Spleen (tissue), 11 donors: Measurements from ENCODE around the gene FRG2. TPM values are rescaled to one million over a fixed set of nuclear protein-coding genes. Genes with fewer than 3 reads are reported as not detected.

Source experiments
- DNase-seq: peaks from one replicate; pipeline ENCODE4 v3.0.0-alpha.2; 2020
- H3K27ac ChIP-seq, 8 donors: fragments of 200-600 bp; sonication (generic) in 7 of 8; 1 replicate in 4 of 8; 2 replicates in 4 of 8; pipeline versions ENCODE4 v1.5.0 to v1.8.0; 2016 to 2021; ENCODE audit warnings: inconsistent platforms in 4 of 8, mild to moderate bottlenecking in 4 of 8, moderate library complexity in 1 of 8
- H3K27me3 ChIP-seq, 7 donors: fragments of 200-600 bp; sonication (generic) in 6 of 7; replicated peaks in 1 of 7; 1 replicate in 4 of 7; 2 replicates in 3 of 7; pipeline versions ENCODE4 v1.5.0 to v1.8.0; 2016 to 2021; ENCODE audit warnings: inconsistent platforms in 3 of 7, mild to moderate bottlenecking in 1 of 7
- H3K36me3 ChIP-seq, 6 donors: fragments of 200-600 bp; sonication (generic) in 5 of 6; 1 replicate in 4 of 6; 2 replicates in 2 of 6; pipeline versions ENCODE4 v1.5.0 to v1.8.0; 2016 to 2021; ENCODE audit warnings: inconsistent platforms in 2 of 6
- H3K4me1 ChIP-seq, 6 donors: fragments of 200-600 bp; sonication (generic) in 5 of 6; 1 replicate in 3 of 6; 2 replicates in 3 of 6; pipeline versions ENCODE4 v1.5.0 to v1.8.0; 2016 to 2021; ENCODE audit warnings: inconsistent platforms in 3 of 6
- H3K4me3 ChIP-seq, 8 donors: fragments of 200-600 bp; sonication (generic) in 7 of 8; 1 replicate in 4 of 8; 2 replicates in 4 of 8; pipeline versions ENCODE4 v1.5.0 to v1.8.0; 2016 to 2021; ENCODE audit warnings: inconsistent platforms in 4 of 8, mild to moderate bottlenecking in 4 of 8, moderate library complexity in 2 of 8
- H3K9me3 ChIP-seq, 8 donors: fragments of 200-600 bp; sonication (generic) in 7 of 8; 1 replicate in 4 of 8; 2 replicates in 4 of 8; pipeline versions ENCODE4 v1.5.0 to v1.8.0; 2016 to 2021; ENCODE audit warnings: inconsistent platforms in 4 of 8
- CTCF ChIP-seq, 11 experiments: fragments of 200-600 bp in 7 of 11; fragments of 450-650 bp in 4 of 11; sonication (generic) in 4 of 11; IDR thresholded peaks in 8 of 11; conservative IDR thresholded peaks in 3 of 11; 1 replicate in 7 of 11; 2 replicates in 4 of 11; pipeline versions ENCODE4 v1.4.0 to v1.8.0; 2016 to 2021; ENCODE audit warnings: antibody characterized with exemption in 11 of 11, inconsistent platforms in 4 of 11, mild to moderate bottlenecking in 1 of 11
- POLR2AphosphoS5 ChIP-seq, 3 donors: sonication (generic); formaldehyde crosslinking; IDR thresholded peaks; one replicate each; pipeline ENCODE4 v1.5.1; 2017; ENCODE audit warnings: antibody characterized with exemption in 3 of 3
- WGBS, 5 donors: extraction: QIAGEN DNeasy Blood & Tissue Kit in 3 of 5; methylation state at CpG; one replicate each; pipeline versions ENCODE4 v1.1.5 to v1.1.7; 2013 to 2018; 5-methylcytosine and 5-hydroxymethylcytosine counted together
- intact Hi-C: fragments of 100-400 bp; cut with DNase I; formaldehyde crosslinking; loops from one replicate; pipeline ENCODE4 v1.15.0; 2023; ENCODE audit warnings: low total_unique reads
- polyA plus RNA-seq, 3 donors: library from polyadenylated mRNA; stranded (reverse); fragments of 200-250 nt; gene quantifications; one replicate each; pipeline ENCODE4 v1.2.1, GENCODE V29; 2013
- small RNA-seq, 4 donors: library from RNA; depleted of rRNA; stranded (forward); fragments of <200 nt; gene quantifications; one replicate each; pipeline ENCODE3, GENCODE V24; 2016
- total RNA-seq, 7 donors: library from RNA; depleted of rRNA in 3 of 7; stranded (reverse); fragments of >200 nt in 3 of 7; fragmentation: NEBNext Ultra II Directional in 4 of 7; extraction: Animal tissue kit (Norgen Biotek cat#: 25700) in 4 of 7; gene quantifications; one replicate each; pipeline versions ENCODE4 v1.1.0 to v1.2.1, GENCODE V29; 2016 to 2021
- donor health status: healthy with polysubstance abuse.
- donor health status: DM: no; HTN: no; CAD: no; lungs with moderate emphysema.
- donor health status: DM: no; HTN: no; CAD: no.
- donor health status: Bipolar disorder and iron deficiency.
- donor health status: healthy.
- donor health status: DM: no; HTN: no; CAD: no.
- donor health status: DM: yes; HTN: yes; CAD: no.

Gene FRG2
- total and polyA plus RNA-seq, 10 donors = not detected

- 54 to 70% (median 68%) methylated on average over 10 of the region's 10 CpGs for WGBS, 5 donors
- no peak for DNase-seq
- Histone ChIP-seq H3K4me1 (no peaks in the 10 kb centered on the region), H3K9me3 (no peaks in the 10 kb centered on the region), H3K27me3 (no peaks in the 10 kb centered on the region), H3K27ac (no peak overlapping the region), H3K4me3 (no peak overlapping the region), H3K36me3 (no peaks in the 10 kb centered on the region)
- intact Hi-C loops = no loop called here
- TF ChIP-seq POLR2AphosphoS5 (IDR thresholded peaks at IDR 0.05) (no peak), CTCF (IDR thresholded peaks at IDR 0.05 in 8 of 11, conservative IDR thresholded peaks at IDR 0.05 in 3 of 11) (no peak)
Observed at GRCh38 chr4:189979196-189980047, 47.6 kb downstream of the FRG2 start.

Small RNA genes lying within 50 kb of the gene (small RNA-seq; reads per million reads assigned to genes)
- gene RNA5SP174 (0.76 to 1.1 (median 0.98) reads per million in 4 donors), gene RNA5SP175 (3.3 to 8.9 (median 7.2) reads per million in 4 donors)

Other genes with a start within 250 kb of the FRG2 start
- 10 to 100 TPM; 34.2 to 45.9 (median 41.2) TPM for gene FRG1, start 86.4 kb downstream of the FRG2 start, total RNA-seq
- gene FRG1, start 86.4 kb downstream of the FRG2 start, polyA plus RNA-seq = 10 to 100 TPM; 36.2 to 55.3 (median 44.4) TPM
- not detected for gene DBET, start 37.2 kb upstream of the FRG2 start, total RNA-seq
- not detected for gene DBET, start 37.2 kb upstream of the FRG2 start, polyA plus RNA-seq
- gene DUX4, start 146.5 kb upstream of the FRG2 start, total RNA-seq = not detected
- gene DUX4, start 146.5 kb upstream of the FRG2 start, polyA plus RNA-seq = not detected